ENCODE data around the gene PDZD4.

The PDZD4 gene

GRCh38 chrX:153813161-153813560, 17.2 kb downstream of the PDZD4 start:
- no peak for DNase-seq (ENCODE audit: low read depth)

- no peak for DNase-seq (ENCODE audit: low read depth)
These were observed 18.1 kb downstream of the PDZD4 start for GRCh38 chrX:153812220-153812619.

GRCh38 chrX:153807976-153808375, 22.4 kb downstream of the PDZD4 start:
- DNase-seq (ENCODE audit: low read depth) = no peak

GRCh38 chrX:153806999-153807575, 23.3 kb downstream of the PDZD4 start:
- DNase-seq (ENCODE audit: low read depth) = no peak

- DNase-seq (ENCODE audit: low read depth) = no peak
These were observed 24.9 kb downstream of the PDZD4 start for GRCh38 chrX:153805436-153805835.

- no peak for DNase-seq (ENCODE audit: low read depth)
These were observed 25.7 kb downstream of the PDZD4 start for GRCh38 chrX:153804621-153805020.

GRCh38 chrX:153804100-153804595, 26.2 kb downstream of the PDZD4 start:
- DNase-seq (ENCODE audit: low read depth) = no peak

GRCh38 chrX:153803211-153804099, 26.9 kb downstream of the PDZD4 start:
- DNase-seq (ENCODE audit: low read depth) = no peak

- no peak for DNase-seq (ENCODE audit: low read depth)
These were observed 27.8 kb downstream of the PDZD4 start for GRCh38 chrX:153802513-153803045.

- DNase-seq (ENCODE audit: low read depth) = no peak
These were observed 28.7 kb downstream of the PDZD4 start for GRCh38 chrX:153801669-153802068.

GRCh38 chrX:153800746-153801145, 29.6 kb downstream of the PDZD4 start:
- DNase-seq (ENCODE audit: low read depth) = no peak

GRCh38 chrX:153800177-153800722, 30.1 kb downstream of the PDZD4 start:
- DNase-seq (ENCODE audit: low read depth) = no peak

GRCh38 chrX:153799326-153799725, 31.0 kb downstream of the PDZD4 start:
- DNase-seq (ENCODE audit: low read depth) = no peak

- DNase-seq (ENCODE audit: low read depth) = no peak
These were observed 32.8 kb downstream of the PDZD4 start for GRCh38 chrX:153797415-153798015.

GRCh38 chrX:153794897-153795816, 35.2 kb downstream of the PDZD4 start:
- DNase-seq (ENCODE audit: low read depth) = peak; percentile 42

- DNase-seq (ENCODE audit: low read depth) = peak; percentile 92
These were observed 36.1 kb downstream of the PDZD4 start, which contains the start of the genes IDH3G and SSR4 for GRCh38 chrX:153794018-153794896. IDH3G (minus strand) TSS chrX:153794375; CDS start chrX:153794326, 49 bp downstream. SSR4 (plus strand) TSS chrX:153794668; CDS start chrX:153794688, 20 bp downstream.

- peak; percentile 32 for DNase-seq (ENCODE audit: low read depth)
These were observed 37.1 kb downstream of the PDZD4 start for GRCh38 chrX:153793291-153793690.

- no peak for DNase-seq (ENCODE audit: low read depth)
These were observed 38.0 kb downstream of the PDZD4 start for GRCh38 chrX:153792368-153792767.

- DNase-seq (ENCODE audit: low read depth) = no peak
These were observed 39.1 kb downstream of the PDZD4 start for GRCh38 chrX:153791104-153791852.
